ENCODE data around the gene YJEFN3.

YJEFN3 gene

GRCh38 chr19:19513682-19514081 lies 15.0 kb upstream of the YJEFN3 start:
- no peaks in the 10 kb centered on the region for H3K9me3 ChIP-seq (ENCODE audit: control insufficient read depth in 1 of 2, low read length in 2 of 2)
- H3K4me3 ChIP-seq (ENCODE audit: low read depth in 1 of 2, low read length in 2 of 2), result peak overlapping the region; percentile 30 to 51
- H3K4me1 ChIP-seq (ENCODE audit: control insufficient read depth in 1 of 2, insufficient read depth in 2 of 2, low read length in 2 of 2), result peaks cover 0 to 25% of the 10 kb centered on the region in 2 donors

DNA sequence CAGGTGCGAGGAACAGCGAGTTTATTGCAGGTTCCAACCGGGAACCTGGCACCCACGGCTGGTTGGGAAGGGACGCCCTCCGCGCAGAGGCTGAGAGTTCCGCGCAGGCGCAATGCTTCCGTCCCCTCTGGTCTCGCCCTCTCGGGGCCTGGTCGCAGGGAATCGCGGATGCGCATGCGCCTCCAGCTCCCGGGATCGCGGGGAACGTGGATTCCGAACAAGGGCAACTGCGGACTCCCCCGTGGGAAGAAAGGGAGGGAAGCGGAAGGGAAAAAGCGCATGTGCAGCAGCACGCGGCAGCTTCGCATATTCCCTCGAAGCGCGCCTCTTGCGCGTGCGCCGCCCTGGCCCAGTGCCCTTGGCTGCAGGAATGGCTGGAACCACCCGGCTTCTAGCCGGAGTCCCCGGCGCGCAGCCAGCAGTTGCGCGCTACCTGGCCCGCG lies 14.5 kb upstream of the YJEFN3 start:
- H3K9me3 ChIP-seq (ENCODE audit: control insufficient read depth in 1 of 2, low read length in 2 of 2), result no peaks in the 10 kb centered on the region
- H3K4me3 ChIP-seq (ENCODE audit: low read depth in 1 of 2, low read length in 2 of 2), result peak overlapping the region; percentile 30 to 51
- H3K4me1 ChIP-seq (ENCODE audit: control insufficient read depth in 1 of 2, insufficient read depth in 2 of 2, low read length in 2 of 2), result peaks cover 0 to 29% of the 10 kb centered on the region in 2 donors
- H3K27ac ChIP-seq (ENCODE audit: low read length), result no peak overlapping the region
- peaks cover 0 to 3% of the 10 kb centered on the region in 2 donors for H3K36me3 ChIP-seq (ENCODE audit: control insufficient read depth in 1 of 2, insufficient read depth in 2 of 2, low read length in 2 of 2)
- no peaks in the 10 kb centered on the region for H3K27me3 ChIP-seq (ENCODE audit: low read depth, low read length)

More at GRCh38 chr19:19513682-19514081, 15.0 kb upstream of the YJEFN3 start:
- no peaks in the 10 kb centered on the region for H3K36me3 ChIP-seq (ENCODE audit: control insufficient read depth in 1 of 2, insufficient read depth in 2 of 2, low read length in 2 of 2)
- H3K27me3 ChIP-seq (ENCODE audit: low read depth, low read length), result no peaks in the 10 kb centered on the region
- H3K27ac ChIP-seq (ENCODE audit: low read length), result no peak overlapping the region

- peaks cover 4 to 11% of the 10 kb centered on the region in 2 donors for H3K36me3 ChIP-seq (ENCODE audit: control insufficient read depth in 1 of 2, insufficient read depth in 2 of 2, low read length in 2 of 2)
- no peaks in the 10 kb centered on the region for H3K27me3 ChIP-seq (ENCODE audit: low read depth, low read length)
- peak within 1 kb of the TSS; percentile 82 to 91 for H3K4me3 ChIP-seq (ENCODE audit: low read depth in 1 of 2, low read length in 2 of 2)
- H3K27ac ChIP-seq (ENCODE audit: low read length), result peak within 1 kb of the TSS; percentile 75
- H3K4me1 ChIP-seq (ENCODE audit: control insufficient read depth in 1 of 2, insufficient read depth in 2 of 2, low read length in 2 of 2), result peaks cover 0 to 36% of the 10 kb centered on the region in 2 donors
- no peaks in the 10 kb centered on the region for H3K9me3 ChIP-seq (ENCODE audit: control insufficient read depth in 1 of 2, low read length in 2 of 2)
These were observed 13.7 kb upstream of the YJEFN3 start, which contains the start of gene TSSK6 for GRCh38 chr19:19514881-19515641. Gene TSSK6 (minus strand): TSS chr19:19515548. CDS start chr19:19515427, 121 bp downstream.

DNA sequence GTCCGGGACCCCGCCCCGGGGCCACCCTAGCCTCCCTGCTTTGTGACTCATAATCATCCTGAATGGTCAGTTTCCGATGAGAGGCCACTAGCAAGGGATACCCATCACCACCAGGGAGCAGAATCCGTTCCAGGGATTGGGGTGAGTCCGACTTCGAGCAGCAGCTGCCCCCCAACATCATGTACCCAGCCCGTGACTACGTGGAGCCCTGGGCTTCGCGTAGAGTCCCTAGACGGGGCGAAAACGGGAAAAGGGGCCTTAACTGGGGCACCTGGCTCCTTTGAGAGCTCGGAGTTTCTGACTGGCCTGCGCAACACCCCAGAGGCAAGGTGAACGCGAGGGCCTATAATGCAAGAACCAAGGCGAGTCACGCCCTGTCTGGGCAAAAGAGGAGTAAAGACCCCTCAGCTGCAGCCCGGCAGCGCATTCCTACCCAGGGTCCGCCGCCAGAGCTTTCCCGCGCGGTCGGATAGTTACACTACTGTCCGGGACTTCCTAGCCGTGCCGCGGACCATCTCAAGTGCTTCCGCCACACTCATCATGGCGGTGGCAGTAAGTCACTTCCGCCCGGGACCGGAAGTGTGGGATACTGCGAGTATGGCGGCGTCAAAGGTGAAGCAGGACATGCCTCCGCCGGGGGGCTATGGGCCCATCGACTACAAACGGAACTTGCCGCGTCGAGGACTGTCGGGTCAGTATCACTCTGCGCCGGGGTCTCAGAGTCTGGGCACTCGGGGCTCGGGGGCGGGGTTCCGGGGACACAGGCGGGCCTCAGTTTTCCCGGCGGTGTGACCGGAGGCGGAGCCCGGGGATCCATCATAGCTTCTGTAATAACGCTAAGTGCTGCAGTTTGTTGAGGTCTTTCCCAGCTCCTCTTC lies 12.8 kb upstream of the YJEFN3 start, which contains the start of gene NDUFA13:
Gene NDUFA13, plus strand, starts transcription at position 584 of the 878 bp plus-strand sequence. Its CDS starts 14 bp downstream, at position 598.
- Histone ChIP-seq H3K27me3 (ENCODE audit: low read depth, low read length) (no peaks in the 10 kb centered on the region), H3K4me1 (ENCODE audit: control insufficient read depth in 1 of 2, insufficient read depth in 2 of 2, low read length in 2 of 2) (peaks cover 0 to 37% of the 10 kb centered on the region in 2 donors), H3K9me3 (ENCODE audit: control insufficient read depth in 1 of 2, low read length in 2 of 2) (no peaks in the 10 kb centered on the region), H3K36me3 (ENCODE audit: control insufficient read depth in 1 of 2, insufficient read depth in 2 of 2, low read length in 2 of 2) (peaks cover 4 to 13% of the 10 kb centered on the region in 2 donors), H3K4me3 (ENCODE audit: low read depth in 1 of 2, low read length in 2 of 2) (peak within 1 kb of the TSS; percentile 82 to 91), H3K27ac (ENCODE audit: low read length) (peak within 1 kb of the TSS; percentile 75)

DNA sequence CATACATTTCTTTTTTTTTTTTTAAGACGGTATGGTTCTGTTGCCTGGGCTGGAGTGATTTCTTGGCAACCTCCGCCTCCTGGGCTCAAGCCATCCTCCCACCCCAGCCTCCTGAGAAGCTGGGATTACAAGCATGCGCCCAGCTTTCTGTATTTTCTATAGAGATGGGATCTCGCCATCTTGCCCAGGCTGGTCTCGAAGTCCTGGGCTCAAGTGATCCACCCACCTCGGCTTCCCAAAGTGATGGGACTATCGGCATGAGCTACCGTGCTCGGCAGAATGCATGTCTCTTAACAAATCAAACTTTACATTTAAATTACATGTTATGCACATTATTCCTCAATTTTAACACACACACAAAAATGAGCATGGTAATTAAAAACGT lies 11.5 kb upstream of the YJEFN3 start:
- Histone ChIP-seq H3K9me3 (ENCODE audit: control insufficient read depth in 1 of 2, low read length in 2 of 2) (no peaks in the 10 kb centered on the region), H3K36me3 (ENCODE audit: control insufficient read depth in 1 of 2, insufficient read depth in 2 of 2, low read length in 2 of 2) (peaks cover 4 to 13% of the 10 kb centered on the region in 2 donors), H3K4me1 (ENCODE audit: control insufficient read depth in 1 of 2, insufficient read depth in 2 of 2, low read length in 2 of 2) (peaks cover 0 to 37% of the 10 kb centered on the region in 2 donors), H3K27me3 (ENCODE audit: low read depth, low read length) (no peaks in the 10 kb centered on the region), H3K4me3 (ENCODE audit: low read depth in 1 of 2, low read length in 2 of 2) (peak overlapping the region; percentile 82 to 91), H3K27ac (ENCODE audit: low read length) (no peak overlapping the region)

DNA sequence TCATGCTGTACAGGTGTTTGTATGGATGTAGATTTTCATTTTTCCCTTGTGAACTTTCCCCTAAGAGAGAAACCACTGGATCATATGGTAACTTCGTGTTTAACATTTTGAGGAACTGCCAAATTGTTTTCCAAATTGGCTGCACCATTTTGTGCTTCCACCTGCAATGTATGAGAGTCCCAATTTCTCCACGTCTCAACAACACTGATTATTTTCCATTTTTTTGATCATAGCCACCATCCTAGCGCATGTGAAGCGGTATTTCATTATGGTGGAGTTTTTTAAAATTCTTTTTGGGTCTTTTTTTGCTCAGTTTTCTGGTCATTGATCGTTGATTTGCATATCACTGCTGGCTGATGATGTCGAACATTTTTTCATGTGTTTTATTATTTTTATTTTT lies 7.7 kb upstream of the YJEFN3 start:
- H3K27me3 ChIP-seq (ENCODE audit: low read depth, low read length), result no peaks in the 10 kb centered on the region
- H3K27ac ChIP-seq (ENCODE audit: low read length), result no peak overlapping the region
- peaks cover 0 to 26% of the 10 kb centered on the region in 2 donors for H3K4me1 ChIP-seq (ENCODE audit: control insufficient read depth in 1 of 2, insufficient read depth in 2 of 2, low read length in 2 of 2)
- H3K9me3 ChIP-seq (ENCODE audit: control insufficient read depth in 1 of 2, low read length in 2 of 2), result no peaks in the 10 kb centered on the region
- H3K4me3 ChIP-seq (ENCODE audit: low read depth in 1 of 2, low read length in 2 of 2), result no peak overlapping the region
- H3K36me3 ChIP-seq (ENCODE audit: control insufficient read depth in 1 of 2, insufficient read depth in 2 of 2, low read length in 2 of 2), result peaks cover 9 to 24% of the 10 kb centered on the region in 2 donors

GRCh38 chr19:19523177-19523576 lies 5.5 kb upstream of the YJEFN3 start:
- no peak overlapping the region for H3K4me3 ChIP-seq (ENCODE audit: low read depth in 1 of 2, low read length in 2 of 2)
- peaks cover 0 to 12% of the 10 kb centered on the region in 2 donors for H3K4me1 ChIP-seq (ENCODE audit: control insufficient read depth in 1 of 2, insufficient read depth in 2 of 2, low read length in 2 of 2)
- H3K27me3 ChIP-seq (ENCODE audit: low read depth, low read length), result no peaks in the 10 kb centered on the region
- H3K9me3 ChIP-seq (ENCODE audit: control insufficient read depth in 1 of 2, low read length in 2 of 2), result no peaks in the 10 kb centered on the region
- no peak overlapping the region for H3K27ac ChIP-seq (ENCODE audit: low read length)
- H3K36me3 ChIP-seq (ENCODE audit: control insufficient read depth in 1 of 2, insufficient read depth in 2 of 2, low read length in 2 of 2), result peaks cover 9 to 43% of the 10 kb centered on the region in 2 donors

- H3K9me3 ChIP-seq (ENCODE audit: control insufficient read depth in 1 of 2, low read length in 2 of 2), result no peaks in the 10 kb centered on the region
- H3K27me3 ChIP-seq (ENCODE audit: low read depth, low read length), result no peaks in the 10 kb centered on the region
- H3K4me1 ChIP-seq (ENCODE audit: control insufficient read depth in 1 of 2, insufficient read depth in 2 of 2, low read length in 2 of 2), result peaks cover 0 to 13% of the 10 kb centered on the region in 2 donors
- peaks cover 9 to 42% of the 10 kb centered on the region in 2 donors for H3K36me3 ChIP-seq (ENCODE audit: control insufficient read depth in 1 of 2, insufficient read depth in 2 of 2, low read length in 2 of 2)
- no peak overlapping the region for H3K27ac ChIP-seq (ENCODE audit: low read length)
- no peak overlapping the region for H3K4me3 ChIP-seq (ENCODE audit: low read depth in 1 of 2, low read length in 2 of 2)
These were observed 4.7 kb upstream of the YJEFN3 start for GRCh38 chr19:19524053-19524452.

DNA sequence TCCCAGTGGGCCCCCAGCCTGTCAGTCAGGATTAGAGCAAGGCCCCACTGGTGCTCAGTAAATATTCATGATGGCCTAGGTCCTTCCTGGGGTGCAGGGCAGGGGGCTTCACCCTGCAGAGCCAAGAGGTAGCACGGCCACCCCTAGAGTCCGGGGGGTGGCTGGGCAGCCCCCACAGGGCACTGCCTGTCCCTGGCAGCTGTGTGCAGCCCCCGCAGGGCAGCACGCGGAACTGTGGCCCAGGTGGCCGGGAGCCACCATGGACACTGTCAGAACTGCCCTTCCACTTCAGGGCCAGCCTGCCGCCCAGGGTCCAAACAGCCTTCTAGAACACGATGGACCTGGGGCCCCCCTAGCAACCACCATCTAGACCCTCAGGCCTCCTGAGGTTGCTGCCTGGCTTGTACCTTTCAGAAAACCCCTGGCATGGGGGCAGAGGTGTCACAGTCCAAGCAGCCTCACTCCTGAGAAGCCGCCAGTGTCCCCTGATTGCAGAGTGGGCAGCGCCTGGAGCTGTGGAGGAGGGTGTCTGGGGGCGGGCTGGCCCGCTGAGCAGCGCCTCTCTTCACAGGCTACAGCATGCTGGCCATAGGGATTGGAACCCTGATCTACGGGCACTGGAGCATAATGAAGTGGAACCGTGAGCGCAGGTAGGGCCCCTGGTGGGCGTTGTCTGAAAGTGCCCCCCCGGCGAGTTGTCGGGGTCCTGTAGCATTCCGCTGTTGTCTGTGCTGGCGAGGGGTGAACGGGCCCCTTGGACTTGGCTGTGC lies 2.9 kb upstream of the YJEFN3 start:
- Histone ChIP-seq H3K4me1 (ENCODE audit: control insufficient read depth in 1 of 2, insufficient read depth in 2 of 2, low read length in 2 of 2) (peaks cover 0 to 5% of the 10 kb centered on the region in 2 donors), H3K27me3 (ENCODE audit: low read depth, low read length) (no peaks in the 10 kb centered on the region), H3K9me3 (ENCODE audit: control insufficient read depth in 1 of 2, low read length in 2 of 2) (no peaks in the 10 kb centered on the region), H3K4me3 (ENCODE audit: low read depth in 1 of 2, low read length in 2 of 2) (no peak overlapping the region), H3K36me3 (ENCODE audit: control insufficient read depth in 1 of 2, insufficient read depth in 2 of 2, low read length in 2 of 2) (peaks cover 4 to 31% of the 10 kb centered on the region in 2 donors), H3K27ac (ENCODE audit: low read length) (no peak overlapping the region)

GRCh38 chr19:19526581-19527370 lies 1.9 kb upstream of the YJEFN3 start:
- Histone ChIP-seq H3K36me3 (ENCODE audit: control insufficient read depth in 1 of 2, insufficient read depth in 2 of 2, low read length in 2 of 2) (peaks cover 4 to 31% of the 10 kb centered on the region in 2 donors), H3K4me3 (ENCODE audit: low read depth in 1 of 2, low read length in 2 of 2) (no peak overlapping the region), H3K27me3 (ENCODE audit: low read depth, low read length) (no peaks in the 10 kb centered on the region), H3K27ac (ENCODE audit: low read length) (no peak overlapping the region), H3K9me3 (ENCODE audit: control insufficient read depth in 1 of 2, low read length in 2 of 2) (no peaks in the 10 kb centered on the region), H3K4me1 (ENCODE audit: control insufficient read depth in 1 of 2, insufficient read depth in 2 of 2, low read length in 2 of 2) (peaks cover 0 to 5% of the 10 kb centered on the region in 2 donors)

Data from muscle layer of duodenum (tissue), 2 donors.